Tibial nerve (tissue), 4 donors: Measurements from ENCODE around the gene CNTN6.

Experiments
- CTCF ChIP-seq, 5 experiments: fragments of 200-600 bp in 3 of 5; fragments of 450-650 bp in 2 of 5; sonication (generic) in 3 of 5; IDR thresholded peaks; one replicate each; pipeline ENCODE4 v1.5.1; 2016 to 2019; ENCODE audit warnings: antibody characterized with exemption in 5 of 5, mild to moderate bottlenecking in 3 of 5, moderate library complexity in 2 of 5
- EP300 ChIP-seq, 2 donors: sonication (generic); formaldehyde crosslinking; IDR thresholded peaks; one replicate each; pipeline ENCODE4 v1.6.1; 2017; ENCODE audit warnings: antibody characterized with exemption in 2 of 2, mild to moderate bottlenecking in 1 of 2

GRCh38 chr3:1263121-1263520 is 170.3 kb downstream of the CNTN6 start:
- TF ChIP-seq CTCF (IDR thresholded peaks at IDR 0.05) (no peak), EP300 (IDR thresholded peaks at IDR 0.05) (no peak)
